HEK293 (cell line): ENCODE data around the gene XRN1.

Experiments used
- KLF16 ChIP-seq: fragments of 450-650 bp; formaldehyde crosslinking; IDR thresholded peaks from 2 replicates; pipeline ENCODE4 v1.5.1; 2017; ENCODE audit warnings: missing biosample characterization, missing genetic modification characterization
- OSR2 ChIP-seq: fragments of 450-650 bp; formaldehyde crosslinking; IDR thresholded peaks from 2 replicates; pipeline ENCODE4 v1.5.1; 2016; ENCODE audit warnings: missing biosample characterization, missing genetic modification characterization
- SP2 ChIP-seq: fragments of 450-650 bp; formaldehyde crosslinking; IDR thresholded peaks from 2 replicates; pipeline ENCODE4 v1.5.1; 2016; ENCODE audit warnings: missing biosample characterization, missing genetic modification characterization
- ZNF133 ChIP-seq: fragments of 450-650 bp; formaldehyde crosslinking; IDR thresholded peaks from 2 replicates; pipeline ENCODE4 v1.5.1; 2016; ENCODE audit warnings: missing biosample characterization, missing genetic modification characterization
- ZNF335 ChIP-seq: fragments of 450-650 bp; formaldehyde crosslinking; conservative IDR thresholded peaks from 2 replicates; pipeline ENCODE4 v1.5.1; 2016; ENCODE audit warnings: missing biosample characterization, missing genetic modification characterization
- ZNF423 ChIP-seq: fragments of 450-650 bp; formaldehyde crosslinking; IDR thresholded peaks from 2 replicates; pipeline ENCODE4 v1.5.1; 2016; ENCODE audit warnings: missing biosample characterization, missing genetic modification characterization
- ZNF747 ChIP-seq: fragments of 450-650 bp; formaldehyde crosslinking; IDR thresholded peaks from 2 replicates; pipeline ENCODE4 v1.5.1; 2016; ENCODE audit warnings: missing biosample characterization, missing genetic modification characterization
- TF ChIP-seq, protein P1 (sequence below): fragments of 450-650 bp; IDR thresholded peaks from 2 replicates; pipeline ENCODE4 v1.5.1; 2018; ENCODE audit warnings: missing biosample characterization, missing genetic modification characterization
- TF ChIP-seq, protein P2 (sequence below): fragments of 450-650 bp; formaldehyde crosslinking; IDR thresholded peaks from 2 replicates; pipeline ENCODE4 v1.5.1; 2016; ENCODE audit warnings: missing biosample characterization, missing genetic modification characterization
- TF ChIP-seq, protein P3 (sequence below): fragments of 450-650 bp; formaldehyde crosslinking; IDR thresholded peaks from 2 replicates; pipeline ENCODE4 v1.5.1; 2016; ENCODE audit warnings: missing biosample characterization, missing genetic modification characterization
- TF ChIP-seq, protein P4 (sequence below): sonication (generic); formaldehyde crosslinking; IDR thresholded peaks from 2 replicates; pipeline ENCODE4 v1.8.1; 2022; ENCODE audit warnings: mild to moderate bottlenecking, moderate library complexity, missing genetic modification reagents
- TF ChIP-seq, protein P5 (sequence below): fragments of 450-650 bp; formaldehyde crosslinking; IDR thresholded peaks from 2 replicates; pipeline ENCODE4 v1.5.1; 2016; ENCODE audit warnings: missing biosample characterization, missing genetic modification characterization

DNA sequence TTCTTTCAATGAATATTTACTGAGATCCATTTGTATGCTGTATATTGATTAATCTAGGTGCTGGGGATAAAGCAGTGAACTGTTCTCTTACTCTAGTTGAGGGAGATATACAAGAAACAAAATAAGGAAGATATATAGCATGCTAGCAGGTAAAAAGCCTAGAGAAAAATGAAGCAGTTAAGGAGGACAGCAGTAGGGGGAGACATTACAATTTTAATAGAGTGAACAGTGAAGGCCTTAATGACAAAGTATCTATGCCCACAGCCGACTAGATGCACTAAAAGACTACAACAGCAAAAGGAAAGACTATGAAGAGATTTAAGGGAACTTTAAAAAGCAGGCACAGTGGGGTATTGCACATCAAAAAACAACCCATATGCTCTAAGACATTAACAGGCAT is 81.4 kb downstream of the XRN1 start:
- TF ChIP-seq, protein P1, sequence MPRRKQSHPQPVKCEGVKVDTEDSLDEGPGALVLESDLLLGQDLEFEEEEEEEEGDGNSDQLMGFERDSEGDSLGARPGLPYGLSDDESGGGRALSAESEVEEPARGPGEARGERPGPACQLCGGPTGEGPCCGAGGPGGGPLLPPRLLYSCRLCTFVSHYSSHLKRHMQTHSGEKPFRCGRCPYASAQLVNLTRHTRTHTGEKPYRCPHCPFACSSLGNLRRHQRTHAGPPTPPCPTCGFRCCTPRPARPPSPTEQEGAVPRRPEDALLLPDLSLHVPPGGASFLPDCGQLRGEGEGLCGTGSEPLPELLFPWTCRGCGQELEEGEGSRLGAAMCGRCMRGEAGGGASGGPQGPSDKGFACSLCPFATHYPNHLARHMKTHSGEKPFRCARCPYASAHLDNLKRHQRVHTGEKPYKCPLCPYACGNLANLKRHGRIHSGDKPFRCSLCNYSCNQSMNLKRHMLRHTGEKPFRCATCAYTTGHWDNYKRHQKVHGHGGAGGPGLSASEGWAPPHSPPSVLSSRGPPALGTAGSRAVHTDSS (tag by site-specific recombination) = no peak
- TF ChIP-seq, protein P2, sequence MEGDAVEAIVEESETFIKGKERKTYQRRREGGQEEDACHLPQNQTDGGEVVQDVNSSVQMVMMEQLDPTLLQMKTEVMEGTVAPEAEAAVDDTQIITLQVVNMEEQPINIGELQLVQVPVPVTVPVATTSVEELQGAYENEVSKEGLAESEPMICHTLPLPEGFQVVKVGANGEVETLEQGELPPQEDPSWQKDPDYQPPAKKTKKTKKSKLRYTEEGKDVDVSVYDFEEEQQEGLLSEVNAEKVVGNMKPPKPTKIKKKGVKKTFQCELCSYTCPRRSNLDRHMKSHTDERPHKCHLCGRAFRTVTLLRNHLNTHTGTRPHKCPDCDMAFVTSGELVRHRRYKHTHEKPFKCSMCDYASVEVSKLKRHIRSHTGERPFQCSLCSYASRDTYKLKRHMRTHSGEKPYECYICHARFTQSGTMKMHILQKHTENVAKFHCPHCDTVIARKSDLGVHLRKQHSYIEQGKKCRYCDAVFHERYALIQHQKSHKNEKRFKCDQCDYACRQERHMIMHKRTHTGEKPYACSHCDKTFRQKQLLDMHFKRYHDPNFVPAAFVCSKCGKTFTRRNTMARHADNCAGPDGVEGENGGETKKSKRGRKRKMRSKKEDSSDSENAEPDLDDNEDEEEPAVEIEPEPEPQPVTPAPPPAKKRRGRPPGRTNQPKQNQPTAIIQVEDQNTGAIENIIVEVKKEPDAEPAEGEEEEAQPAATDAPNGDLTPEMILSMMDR (tag by site-specific recombination) = no peak
- TF ChIP-seq, protein P3, sequence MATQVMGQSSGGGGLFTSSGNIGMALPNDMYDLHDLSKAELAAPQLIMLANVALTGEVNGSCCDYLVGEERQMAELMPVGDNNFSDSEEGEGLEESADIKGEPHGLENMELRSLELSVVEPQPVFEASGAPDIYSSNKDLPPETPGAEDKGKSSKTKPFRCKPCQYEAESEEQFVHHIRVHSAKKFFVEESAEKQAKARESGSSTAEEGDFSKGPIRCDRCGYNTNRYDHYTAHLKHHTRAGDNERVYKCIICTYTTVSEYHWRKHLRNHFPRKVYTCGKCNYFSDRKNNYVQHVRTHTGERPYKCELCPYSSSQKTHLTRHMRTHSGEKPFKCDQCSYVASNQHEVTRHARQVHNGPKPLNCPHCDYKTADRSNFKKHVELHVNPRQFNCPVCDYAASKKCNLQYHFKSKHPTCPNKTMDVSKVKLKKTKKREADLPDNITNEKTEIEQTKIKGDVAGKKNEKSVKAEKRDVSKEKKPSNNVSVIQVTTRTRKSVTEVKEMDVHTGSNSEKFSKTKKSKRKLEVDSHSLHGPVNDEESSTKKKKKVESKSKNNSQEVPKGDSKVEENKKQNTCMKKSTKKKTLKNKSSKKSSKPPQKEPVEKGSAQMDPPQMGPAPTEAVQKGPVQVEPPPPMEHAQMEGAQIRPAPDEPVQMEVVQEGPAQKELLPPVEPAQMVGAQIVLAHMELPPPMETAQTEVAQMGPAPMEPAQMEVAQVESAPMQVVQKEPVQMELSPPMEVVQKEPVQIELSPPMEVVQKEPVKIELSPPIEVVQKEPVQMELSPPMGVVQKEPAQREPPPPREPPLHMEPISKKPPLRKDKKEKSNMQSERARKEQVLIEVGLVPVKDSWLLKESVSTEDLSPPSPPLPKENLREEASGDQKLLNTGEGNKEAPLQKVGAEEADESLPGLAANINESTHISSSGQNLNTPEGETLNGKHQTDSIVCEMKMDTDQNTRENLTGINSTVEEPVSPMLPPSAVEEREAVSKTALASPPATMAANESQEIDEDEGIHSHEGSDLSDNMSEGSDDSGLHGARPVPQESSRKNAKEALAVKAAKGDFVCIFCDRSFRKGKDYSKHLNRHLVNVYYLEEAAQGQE = no peak
- TF ChIP-seq ZNF747 (no peak), ZNF335 (tag by site-specific recombination) (no peak), ZNF133 (tag by site-specific recombination) (no peak), SP2 (tag by site-specific recombination) (no peak), ZNF423 (no peak), OSR2 (tag by site-specific recombination) (no peak), KLF16 (tag by site-specific recombination) (no peak)
- TF ChIP-seq, protein P4, sequence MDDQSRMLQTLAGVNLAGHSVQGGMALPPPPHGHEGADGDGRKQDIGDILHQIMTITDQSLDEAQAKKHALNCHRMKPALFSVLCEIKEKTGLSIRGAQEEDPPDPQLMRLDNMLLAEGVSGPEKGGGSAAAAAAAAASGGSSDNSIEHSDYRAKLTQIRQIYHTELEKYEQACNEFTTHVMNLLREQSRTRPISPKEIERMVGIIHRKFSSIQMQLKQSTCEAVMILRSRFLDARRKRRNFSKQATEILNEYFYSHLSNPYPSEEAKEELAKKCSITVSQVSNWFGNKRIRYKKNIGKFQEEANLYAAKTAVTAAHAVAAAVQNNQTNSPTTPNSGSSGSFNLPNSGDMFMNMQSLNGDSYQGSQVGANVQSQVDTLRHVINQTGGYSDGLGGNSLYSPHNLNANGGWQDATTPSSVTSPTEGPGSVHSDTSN (CRISPR knock-in tag) = no peak
- TF ChIP-seq, protein P5, sequence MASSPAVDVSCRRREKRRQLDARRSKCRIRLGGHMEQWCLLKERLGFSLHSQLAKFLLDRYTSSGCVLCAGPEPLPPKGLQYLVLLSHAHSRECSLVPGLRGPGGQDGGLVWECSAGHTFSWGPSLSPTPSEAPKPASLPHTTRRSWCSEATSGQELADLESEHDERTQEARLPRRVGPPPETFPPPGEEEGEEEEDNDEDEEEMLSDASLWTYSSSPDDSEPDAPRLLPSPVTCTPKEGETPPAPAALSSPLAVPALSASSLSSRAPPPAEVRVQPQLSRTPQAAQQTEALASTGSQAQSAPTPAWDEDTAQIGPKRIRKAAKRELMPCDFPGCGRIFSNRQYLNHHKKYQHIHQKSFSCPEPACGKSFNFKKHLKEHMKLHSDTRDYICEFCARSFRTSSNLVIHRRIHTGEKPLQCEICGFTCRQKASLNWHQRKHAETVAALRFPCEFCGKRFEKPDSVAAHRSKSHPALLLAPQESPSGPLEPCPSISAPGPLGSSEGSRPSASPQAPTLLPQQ (tag by site-specific recombination) = no peak
